K562 (cell line): ENCODE results near the gene APC. TPM values are rescaled to one million over a fixed set of nuclear protein-coding genes. Genes with fewer than 3 reads are reported as not detected.

Source experiments
- ATAC-seq: fragments of 200-7000 bp; cut with Tn5 transposase; 3 replicates; pipeline ENCODE4 v1.9.1; 2020; ENCODE audit warnings: moderate library complexity
- BruUV-seq: library from RNA; stranded (reverse); fragments of 400-500 nt; replicated peaks from 2 replicates; lab custom pipeline; 2021; lab: Mats Ljungman, UMichigan
- CTCF ChIA-PET: fragments of 300-600 bp; formaldehyde crosslinking; extraction: SDS; loops from one replicate; lab custom pipeline; 2021; ENCODE audit warnings: low intra/inter-chr PET ratio; lab: Yijun Ruan, JAX
- POLR2A ChIA-PET: fragments of 300-600, 350-650 bp; sonication (Branson Sonifier 250); formaldehyde crosslinking; extraction: SDS; loops from one replicate; lab custom pipeline; 2021; ENCODE audit warnings: antibody characterized with exemption, inconsistent platforms; lab: Yijun Ruan, JAX
- DNase-seq, 4 experiments: peaks; one replicate each; pipeline versions ENCODE4 v3.0.0 to v3.0.0-alpha.2; 2011 to 2018; ENCODE audit warnings: low spot score in 3 of 4, mixed read lengths in 3 of 4; ENCODE audit errors: extremely low read depth in 1 of 4
- FAIRE-seq: peaks from 2 replicates; lab custom pipeline; 2011; peaks lifted over from hg19 to GRCh38; lab: Jason Lieb, UNC
- H2AFZ ChIP-seq: 2 replicates; pipeline ENCODE4 v1.6.0; 2011; ENCODE audit warnings: low read depth, low read length, control low read depth, inconsistent platforms
- H3K27ac ChIP-seq: fragments of 200-600 bp; 3 replicates; pipeline ENCODE4 v1.8.0; 2011; ENCODE audit warnings: low read depth, mild to moderate bottlenecking, control low read depth, inconsistent platforms, low read length, moderate library complexity, mixed read lengths; ENCODE audit errors: extremely low read depth
- H3K27me3 ChIP-seq, 2 experiments: fragments of 300-600 bp in 1 of 2; 2 replicates in 1 of 2; 3 replicates in 1 of 2; pipeline versions ENCODE4 v1.6.0 to v1.8.0; 2011; ENCODE audit warnings: inconsistent platforms in 2 of 2, low read length in 2 of 2, mild to moderate bottlenecking in 1 of 2, mixed read lengths in 1 of 2, moderate library complexity in 1 of 2; ENCODE audit not compliant: control insufficient read depth in 2 of 2, insufficient read depth in 2 of 2
- H3K36me3 ChIP-seq: fragments of 300-600 bp; 3 replicates; pipeline ENCODE4 v1.8.0; 2011; ENCODE audit warnings: mild to moderate bottlenecking, low read length, inconsistent platforms; ENCODE audit not compliant: control insufficient read depth, insufficient read depth
- H3K4me1 ChIP-seq, 2 experiments: fragments of 200-600 bp in 1 of 2; replicated peaks in 1 of 2; 2 replicates in 1 of 2; 3 replicates in 1 of 2; pipeline versions ENCODE4 v1.5.1 to v1.8.0; 2011; ENCODE audit warnings: inconsistent platforms in 2 of 2, low read length in 2 of 2, mild to moderate bottlenecking in 1 of 2, mixed read lengths in 1 of 2, moderate library complexity in 1 of 2; ENCODE audit not compliant: control insufficient read depth in 2 of 2, insufficient read depth in 2 of 2
- H3K4me2 ChIP-seq: 2 replicates; pipeline ENCODE4 v1.6.1; 2011; ENCODE audit warnings: low read length, control low read depth, inconsistent platforms, mixed read lengths; ENCODE audit not compliant: insufficient read depth
- H3K4me3 ChIP-seq: fragments of 200-600 bp; sonication (generic), shearing (Covaris generic); 2 replicates; pipeline ENCODE4 v1.5.1; 2016; ENCODE audit warnings: control low read depth, inconsistent platforms
- H3K79me2 ChIP-seq: fragments of 200-600 bp; 3 replicates; pipeline ENCODE4 v1.8.0; 2011; ENCODE audit warnings: low read length, inconsistent platforms; ENCODE audit not compliant: control insufficient read depth, insufficient read depth
- H3K9ac ChIP-seq, 2 experiments: 2 replicates each; pipeline versions ENCODE4 v1.6.0 to v1.6.1; 2011; ENCODE audit warnings: low read depth in 2 of 2, low read length in 2 of 2, control low read depth in 1 of 2, inconsistent platforms in 1 of 2, mild to moderate bottlenecking in 1 of 2, mixed read lengths in 1 of 2; ENCODE audit not compliant: insufficient read depth in 1 of 2
- H3K9me1 ChIP-seq: one replicate; pipeline ENCODE4 v1.6.0; 2011; ENCODE audit warnings: inconsistent platforms, mild to moderate bottlenecking, low read length, moderate library complexity; ENCODE audit not compliant: control insufficient read depth, insufficient read depth
- H3K9me3 ChIP-seq: replicated peaks from 2 replicates; pipeline ENCODE4 v1.5.1; 2011; ENCODE audit warnings: low read depth, low read length, inconsistent platforms; ENCODE audit not compliant: control insufficient read depth, insufficient read depth
- H4K20me1 ChIP-seq: replicated peaks from 2 replicates; pipeline ENCODE4 v1.6.1; 2011; ENCODE audit warnings: low read length, inconsistent platforms, mixed read lengths; ENCODE audit not compliant: control insufficient read depth, insufficient read depth
- EWSR1 ChIP-seq: fragments of 450-650 bp; IDR thresholded peaks from 2 replicates; pipeline ENCODE4 v1.6.1; 2018; ENCODE audit warnings: borderline replicate concordance, mild to moderate bottlenecking, low read depth, moderate library complexity; ENCODE audit not compliant: partially characterized antibody
- FOXP4 ChIP-seq: sonication (generic); formaldehyde crosslinking; IDR thresholded peaks from 2 replicates; pipeline ENCODE4 v1.8.0; 2022; ENCODE audit warnings: mild to moderate bottlenecking, missing genetic modification reagents, borderline replicate concordance
- MEIS2 ChIP-seq: fragments of 450-650 bp; IDR thresholded peaks from 2 replicates; pipeline ENCODE4 v1.6.1; 2014; ENCODE audit warnings: mild to moderate bottlenecking; ENCODE audit not compliant: partially characterized antibody
- RBM25 ChIP-seq: fragments of 200-400 bp; formaldehyde crosslinking; IDR thresholded peaks from 2 replicates; pipeline ENCODE4 v1.6.1; 2018; ENCODE audit warnings: low read length, low read depth, moderate library complexity; ENCODE audit not compliant: severe bottlenecking
- TFAM ChIP-seq: fragments of 250-450 bp; sonication (Bioruptor Pico); conservative IDR thresholded peaks from 2 replicates; pipeline ENCODE4 v1.5.0; 2021; ENCODE audit warnings: mild to moderate bottlenecking, moderate library complexity
- ZNF354B ChIP-seq: fragments of 250-450 bp; sonication (Bioruptor Pico); IDR thresholded peaks from 2 replicates; pipeline ENCODE4 v1.4.0; 2020
- ZNF444 ChIP-seq: fragments of 250-450 bp; sonication (Bioruptor Pico); IDR thresholded peaks from 2 replicates; pipeline ENCODE4 v1.4.0; 2020; ENCODE audit warnings: mild to moderate bottlenecking, moderate library complexity
- WGBS: fragments of 100-300 bp; shearing (Covaris generic); methylation state at CpG from one replicate; pipeline ENCODE4 v1.1.6; 2016; ENCODE audit warnings: low coverage, mixed read lengths; ENCODE audit not compliant: insufficient coverage; ENCODE audit errors: missing lambda C conversion rate; 5-methylcytosine and 5-hydroxymethylcytosine counted together
- in situ Hi-C: fragments of 300-500 bp; cut with MboI; formaldehyde crosslinking; loops from 4 replicates; pipeline ENCODE4 v1.15.0; 2018; ENCODE audit warnings: inconsistent platforms, mixed read lengths
- intact Hi-C: fragments of 100-400 bp; cut with micrococcal nuclease; formaldehyde crosslinking; loops from 2 replicates; pipeline ENCODE4 v1.14.2; 2022
- polyA plus RNA-seq, 8 experiments: library from polyadenylated mRNA; depleted of rRNA in 4 of 8; stranded (reverse) in 5 of 8; unstranded in 3 of 8; fragments of >200 nt; fragmentation: Nextera tagmentation in 2 of 8; fragmentation: Illumina TruSeq in 1 of 8; extraction: Ambion mirVana in 2 of 8; extraction: Trizol in 1 of 8; gene quantifications; 2 replicates each; pipeline versions ENCODE4 v1.2.1 to v1.2.3, GENCODE V29; 2011 to 2014; ENCODE audit warnings: inconsistent platforms in 1 of 8, missing spikeins in 1 of 8
- total RNA-seq, 7 experiments: library from RNA; depleted of rRNA in 6 of 7; stranded (reverse); fragments of >200 nt in 6 of 7; fragmentation: Illumina TruSeq in 2 of 7; extraction: Trizol in 2 of 7; gene quantifications; 2 replicates each; pipeline versions ENCODE4 v1.2.1 to v1.2.3, GENCODE V29; 2011 to 2021; ENCODE audit warnings: low replicate concordance in 1 of 7

Gene APC
- total and polyA plus RNA-seq, 9 of the 15 experiments (the other 6 are each of a cell fraction or from before 2014, with no cell fraction given), result 5.7 to 29.5 (median 15.4) TPM

- no peak for FAIRE-seq
- in situ Hi-C loops (no loop called here), intact Hi-C loops (no loop called here)
- H4K20me1 ChIP-seq, result no peaks in the 10 kb centered on the region
- no peaks in the 10 kb centered on the region for H3K9me3 ChIP-seq
- H2AFZ ChIP-seq, result no peak overlapping the region
- CTCF ChIA-PET, result no interaction called here
- no peaks in the 10 kb centered on the region for H3K27me3 ChIP-seq
- TF ChIP-seq ZNF354B (CRISPR knock-in tag) (no peak), MEIS2 (peak; percentile 59), FOXP4 (CRISPR knock-in tag) (no peak), TFAM (CRISPR knock-in tag) (no peak), EWSR1 (no peak), RBM25 (no peak), ZNF444 (CRISPR knock-in tag) (no peak)
- TF ChIP-seq, all 486 proteins: peak for 1
- POLR2A ChIA-PET, result interaction anchor here (1.1 to 1.6 kb wide), 2 partner anchors 31 to 266 kb away, joined by 3 read pairs; no protein-coding TSS in a partner anchor
- DNase-seq (no peak), ATAC-seq (no peak)
- H3K4me2 ChIP-seq, result no peak overlapping the region
- no peaks in the 10 kb centered on the region for H3K9me1 ChIP-seq
- H3K27ac ChIP-seq, result no peak overlapping the region
- H3K4me1 ChIP-seq, result peaks cover 26 to 36% of the 10 kb centered on the region in 2 experiments
- no peak overlapping the region for H3K4me3 ChIP-seq
- WGBS, result 79% methylated on average over 3 of the region's 3 CpGs
- H3K36me3 ChIP-seq, result no peaks in the 10 kb centered on the region
- H3K79me2 ChIP-seq, result peaks cover 51% of the 10 kb centered on the region
- BruUV-seq, result no TSS peak
- peak overlapping the region in 1 of 2 experiments; percentile 91; a peak in 1 of 4 replicates for H3K9ac ChIP-seq
Observed at GRCh38 chr5:112709416-112709815, 28.3 kb upstream of the APC start.
